GM23338 (cell line): ENCODE measurements around the gene EYA2. TPM values are rescaled to one million over a fixed set of nuclear protein-coding genes. Genes with fewer than 3 reads are reported as not detected.

Experiments
- ATAC-seq: fragments of 200-7000 bp; cut with Tn5 transposase; 3 replicates; pipeline ENCODE4 v1.9.1; 2020
- DNase-seq: peaks from one replicate; pipeline ENCODE4 v3.0.0-alpha.2; 2015; ENCODE audit warnings: low spot score
- H2AFZ ChIP-seq: fragments of 200-600 bp; sonication (generic); 2 replicates; pipeline ENCODE4 v1.8.0; 2016; ENCODE audit warnings: antibody characterized with exemption, mild to moderate bottlenecking, moderate library complexity
- H3F3A ChIP-seq: fragments of 200-600 bp; sonication (generic); replicated peaks from 2 replicates; pipeline ENCODE4 v1.8.0; 2017; ENCODE audit warnings: antibody characterized with exemption, mixed run types, low read depth
- H3K27ac ChIP-seq: fragments of 200-600 bp; sonication (generic); 2 replicates; pipeline ENCODE4 v1.6.1; 2016; ENCODE audit warnings: low read depth
- H3K27me3 ChIP-seq: fragments of 200-600 bp; sonication (generic); 2 replicates; pipeline ENCODE4 v1.8.0; 2016; ENCODE audit warnings: mild to moderate bottlenecking, mixed run types, moderate library complexity; ENCODE audit not compliant: insufficient read depth
- H3K36me3 ChIP-seq: fragments of 200-600 bp; sonication (generic); 2 replicates; pipeline ENCODE4 v1.8.0; 2016; ENCODE audit warnings: mild to moderate bottlenecking; ENCODE audit not compliant: insufficient read depth
- H3K4me1 ChIP-seq: fragments of 200-600 bp; sonication (generic); 2 replicates; pipeline ENCODE4 v1.8.0; 2016; ENCODE audit warnings: mild to moderate bottlenecking, moderate library complexity; ENCODE audit not compliant: insufficient read depth
- H3K4me2 ChIP-seq: fragments of 200-600 bp; sonication (generic); 2 replicates; pipeline ENCODE4 v1.7.1; 2017; ENCODE audit warnings: mixed run types
- H3K4me3 ChIP-seq: fragments of 200-600 bp; sonication (generic); 2 replicates; pipeline ENCODE4 v1.6.1; 2016; ENCODE audit warnings: mixed run types
- H3K79me2 ChIP-seq: fragments of 200-600 bp; sonication (generic); replicated peaks from 2 replicates; pipeline ENCODE4 v1.8.0; 2017; ENCODE audit warnings: mild to moderate bottlenecking; ENCODE audit not compliant: insufficient read depth
- H3K9me2 ChIP-seq: fragments of 200-600 bp; sonication (generic); 2 replicates; pipeline ENCODE4 v1.8.0; 2017; ENCODE audit not compliant: insufficient read depth
- H4K20me1 ChIP-seq: fragments of 200-600 bp; sonication (generic); replicated peaks from 2 replicates; pipeline ENCODE4 v1.8.0; 2017; ENCODE audit warnings: mild to moderate bottlenecking; ENCODE audit not compliant: insufficient read depth
- H3K27ac Mint-ChIP-seq: 2 replicates; pipeline ENCODE4 v1.8.0; 2020; ENCODE audit warnings: inconsistent platforms, mild to moderate bottlenecking, moderate library complexity, mixed read lengths
- H3K27me3 Mint-ChIP-seq: 3 replicates; pipeline ENCODE4 v1.8.0; 2022; ENCODE audit warnings: low read depth, mild to moderate bottlenecking, moderate library complexity, mixed read lengths, inconsistent platforms; ENCODE audit not compliant: insufficient read depth, poor library complexity
- H3K36me3 Mint-ChIP-seq: 3 replicates; pipeline ENCODE4 v1.8.0; 2021; ENCODE audit warnings: low read depth, mild to moderate bottlenecking, inconsistent platforms, moderate library complexity, mixed read lengths
- H3K4me1 Mint-ChIP-seq: 3 replicates; pipeline ENCODE4 v1.8.0; 2020; ENCODE audit warnings: mild to moderate bottlenecking, inconsistent platforms, mixed read lengths
- H3K4me3 Mint-ChIP-seq: 3 replicates; pipeline ENCODE4 v1.8.0; 2021; ENCODE audit warnings: moderate library complexity, mild to moderate bottlenecking, inconsistent platforms, mixed read lengths
- H3K9me3 Mint-ChIP-seq: 3 replicates; pipeline ENCODE4 v1.8.0; 2020; ENCODE audit warnings: moderate library complexity, mild to moderate bottlenecking, inconsistent platforms, mixed read lengths
- CREB1 ChIP-seq: fragments of 250-450 bp; sonication (Bioruptor Pico); IDR thresholded peaks from 2 replicates; pipeline ENCODE4 v1.5.0; 2020; ENCODE audit warnings: low read depth, mild to moderate bottlenecking, moderate library complexity
- CTCF ChIP-seq, 2 experiments: fragments of 200-600 bp in 1 of 2; sonication (generic) in 1 of 2; conservative IDR thresholded peaks; 2 replicates each; pipeline versions ENCODE4 v1.5.1 to v1.6.1; 2016 to 2017; ENCODE audit warnings: antibody characterized with exemption in 2 of 2, low read depth in 2 of 2, mild to moderate bottlenecking in 2 of 2, moderate library complexity in 1 of 2
- ETS1 ChIP-seq: IDR thresholded peaks from 2 replicates; pipeline ENCODE4 v1.6.1; 2016; ENCODE audit warnings: antibody characterized with exemption
- EZH2 ChIP-seq: fragments of 200-600 bp; sonication (generic); IDR thresholded peaks from one replicate; pipeline ENCODE4 v1.8.0; 2017; ENCODE audit warnings: antibody characterized with exemption, mild to moderate bottlenecking, low read depth; ENCODE audit not compliant: unreplicated experiment
- EZH2phosphoT487 ChIP-seq: fragments of 200-600 bp; sonication (generic); IDR thresholded peaks from one replicate; pipeline ENCODE4 v1.8.1; 2018; ENCODE audit warnings: antibody characterized with exemption; ENCODE audit not compliant: unreplicated experiment
- JUNB ChIP-seq: IDR thresholded peaks from one replicate; pipeline ENCODE4 v1.6.1; 2016; ENCODE audit warnings: antibody characterized with exemption; ENCODE audit not compliant: unreplicated experiment
- NANOG ChIP-seq: IDR thresholded peaks from 2 replicates; pipeline ENCODE4 v1.6.1; 2016; ENCODE audit warnings: antibody characterized with exemption, borderline replicate concordance
- POLR2AphosphoS5 ChIP-seq: IDR thresholded peaks from 2 replicates; pipeline ENCODE4 v1.6.1; 2016; ENCODE audit warnings: antibody characterized with exemption, low read depth
- REST ChIP-seq: IDR thresholded peaks from one replicate; pipeline ENCODE4 v1.6.1; 2018; ENCODE audit warnings: antibody characterized with exemption; ENCODE audit not compliant: unreplicated experiment
- STAT1 ChIP-seq: IDR thresholded peaks from one replicate; pipeline ENCODE4 v1.6.1; 2016; ENCODE audit warnings: antibody characterized with exemption; ENCODE audit not compliant: unreplicated experiment
- ZNF114 ChIP-seq: fragments of 250-450 bp; sonication (Bioruptor Pico); IDR thresholded peaks from 2 replicates; pipeline ENCODE4 v1.5.0; 2020; ENCODE audit warnings: mild to moderate bottlenecking, moderate library complexity
- ZNF331 ChIP-seq: fragments of 250-450 bp; sonication (Bioruptor Pico); IDR thresholded peaks from 2 replicates; pipeline ENCODE4 v1.5.0; 2020; ENCODE audit warnings: low read depth, mild to moderate bottlenecking, moderate library complexity
- ZNF462 ChIP-seq: fragments of 250-450 bp; sonication (Bioruptor Pico); IDR thresholded peaks from 2 replicates; pipeline ENCODE4 v1.5.0; 2020; ENCODE audit warnings: mild to moderate bottlenecking, moderate library complexity
- polyA plus RNA-seq: library from polyadenylated mRNA; unstranded; fragments of >200 nt; fragmentation: Nextera tagmentation; extraction: Ambion mirVana; gene quantifications from 2 replicates; pipeline ENCODE4 v1.2.1, GENCODE V29; 2016
- total RNA-seq: library from RNA; depleted of rRNA; stranded (reverse); fragments of >200 nt; shearing (Covaris generic); gene quantifications from 2 replicates; pipeline ENCODE4 v1.2.3, GENCODE V29; 2014

The EYA2 gene
- total and polyA plus RNA-seq, 2 experiments from 2014 or later = 0.50 to 0.56 TPM

- ATAC-seq (peak; percentile 66), DNase-seq (peak; percentile 32)
- TF ChIP-seq JUNB (no peak), EZH2 (no peak), POLR2AphosphoS5 (no peak), STAT1 (no peak), REST (no peak), ZNF114 (CRISPR knock-in tag) (no peak), EZH2phosphoT487 (no peak), CREB1 (CRISPR knock-in tag) (no peak), NANOG (no peak), ETS1 (no peak), ZNF462 (CRISPR knock-in tag) (no peak), ZNF331 (no peak), CTCF (conservative IDR thresholded peaks at IDR 0.05; ENCODE audit: low read depth in 2 of 2) (no peak)
- H3K27me3 ChIP-seq = no peaks in the 10 kb centered on the region
- Mint-ChIP-seq H3K27me3 (peaks cover 9% of the 10 kb centered on the region), H3K4me1 (peaks cover 39% of the 10 kb centered on the region), H3K27ac (peak overlapping the region; percentile 61; the same call in 1 of the 2 replicates), H3K9me3 (no peaks in the 10 kb centered on the region; the same call in 2 of the 3 replicates), H3K4me3 (no peak overlapping the region), H3K36me3 (no peaks in the 10 kb centered on the region)
- H3K36me3 ChIP-seq = no peaks in the 10 kb centered on the region
- H3F3A ChIP-seq = 0 out of 2 replicates have a peak, but pooled peaks cover 3% of the 10 kb centered on the region
- H3K27ac ChIP-seq = no peak overlapping the region
- peaks cover 7% of the 10 kb centered on the region for H3K4me1 ChIP-seq
- H3K4me2 ChIP-seq = no peak overlapping the region
- H2AFZ ChIP-seq = 0 out of 2 replicates have a peak overlapping the region, but pooled peaks have one; percentile 21
- H3K4me3 ChIP-seq = no peak overlapping the region
- no peaks in the 10 kb centered on the region for H4K20me1 ChIP-seq
- no peaks in the 10 kb centered on the region for H3K9me2 ChIP-seq
- no peaks in the 10 kb centered on the region for H3K79me2 ChIP-seq
These were observed 97.4 kb downstream of the EYA2 start for GRCh38 chr20:46991880-46992639.
